CD4-positive, CD25-positive, alpha-beta regulatory T cell (primary cell): ENCODE results near the gene CLTCL1. TPM values are rescaled to one million over a fixed set of nuclear protein-coding genes. Genes with fewer than 3 reads are reported as not detected.
"Not testable (repeated sequence)": the region's sequence is repeated elsewhere in the genome, so short reads cannot be mapped to it uniquely, and the experiment has no call there.

Source experiments
- ATAC-seq, 2 donors: fragments of 150-1000 bp; cut with Tn5 transposase; one replicate each; pipeline ENCODE4 v1.10.0; 2021; ENCODE audit warnings: low read depth in 2 of 2, moderate number of reproducible peaks in 2 of 2, moderate library complexity in 1 of 2
- DNase-seq, 3 donors: peaks; one replicate each; pipeline versions ENCODE4 v3.0.0 to v3.0.0-alpha.2; 2012 to 2022; ENCODE audit warnings: mixed read lengths in 1 of 3
- H3K27ac ChIP-seq: one replicate; pipeline ENCODE4 v1.7.0; 2013; ENCODE audit warnings: mild to moderate bottlenecking, low read length; ENCODE audit not compliant: insufficient read depth, poor library complexity, severe bottlenecking
- H3K27me3 ChIP-seq: one replicate; pipeline ENCODE4 v1.7.0; 2013; ENCODE audit warnings: low read length; ENCODE audit not compliant: control insufficient read depth, insufficient read depth
- H3K36me3 ChIP-seq: one replicate; pipeline ENCODE4 v1.7.0; 2013; ENCODE audit warnings: mild to moderate bottlenecking, low read length, moderate library complexity; ENCODE audit not compliant: control insufficient read depth, insufficient read depth
- H3K4me1 ChIP-seq: 2 replicates; pipeline ENCODE4 v1.7.0; 2013; ENCODE audit warnings: mild to moderate bottlenecking, low read length; ENCODE audit not compliant: insufficient read depth, control insufficient read depth, poor library complexity, severe bottlenecking
- H3K4me3 ChIP-seq: one replicate; pipeline ENCODE4 v1.7.0; 2013; ENCODE audit warnings: low read depth, mild to moderate bottlenecking, low read length, moderate library complexity
- H3K9me3 ChIP-seq, 2 experiments: 1 replicate in 1 of 2; 2 replicates in 1 of 2; pipeline ENCODE4 v1.7.0; 2013; ENCODE audit warnings: low read length in 2 of 2, mild to moderate bottlenecking in 1 of 2, moderate library complexity in 1 of 2; ENCODE audit not compliant: control insufficient read depth in 2 of 2
- H3K27ac Mint-ChIP-seq, 3 donors: one replicate each; pipeline ENCODE4 v1.8.0; 2020 to 2022; ENCODE audit warnings: mild to moderate bottlenecking in 3 of 3, mixed read lengths in 3 of 3, moderate library complexity in 2 of 3
- H3K27me3 Mint-ChIP-seq: one replicate; pipeline ENCODE4 v1.8.0; 2022; ENCODE audit warnings: mild to moderate bottlenecking, mixed read lengths
- H3K36me3 Mint-ChIP-seq: one replicate; pipeline ENCODE4 v1.8.0; 2020; ENCODE audit warnings: mixed read lengths
- H3K4me1 Mint-ChIP-seq, 4 donors: one replicate each; pipeline ENCODE4 v1.8.0; 2020 to 2022; ENCODE audit warnings: mixed read lengths in 4 of 4, mild to moderate bottlenecking in 1 of 4
- H3K4me3 Mint-ChIP-seq, 4 donors: one replicate each; pipeline ENCODE4 v1.8.0; 2020 to 2022; ENCODE audit warnings: mild to moderate bottlenecking in 4 of 4, mixed read lengths in 4 of 4, moderate library complexity in 3 of 4
- H3K9me3 Mint-ChIP-seq, 7 donors: one replicate each; pipeline ENCODE4 v1.8.0; 2020 to 2022; ENCODE audit warnings: mixed read lengths in 7 of 7, mild to moderate bottlenecking in 3 of 7, moderate library complexity in 2 of 7
- polyA plus RNA-seq, 4 donors: library from polyadenylated mRNA; unstranded; fragments of 300-500 nt; fragmentation: Illumina TruSeq; gene quantifications; one replicate each; pipeline ENCODE4 v1.2.3, GENCODE V29; 2021
- total RNA-seq: library from RNA; stranded (reverse); gene quantifications from one replicate; pipeline ENCODE4 v1.2.3, GENCODE V29; 2022

Gene CLTCL1
- total and polyA plus RNA-seq, 5 donors from 2014 or later: 0.20 to 0.55 (median 0.34) TPM

DNA sequence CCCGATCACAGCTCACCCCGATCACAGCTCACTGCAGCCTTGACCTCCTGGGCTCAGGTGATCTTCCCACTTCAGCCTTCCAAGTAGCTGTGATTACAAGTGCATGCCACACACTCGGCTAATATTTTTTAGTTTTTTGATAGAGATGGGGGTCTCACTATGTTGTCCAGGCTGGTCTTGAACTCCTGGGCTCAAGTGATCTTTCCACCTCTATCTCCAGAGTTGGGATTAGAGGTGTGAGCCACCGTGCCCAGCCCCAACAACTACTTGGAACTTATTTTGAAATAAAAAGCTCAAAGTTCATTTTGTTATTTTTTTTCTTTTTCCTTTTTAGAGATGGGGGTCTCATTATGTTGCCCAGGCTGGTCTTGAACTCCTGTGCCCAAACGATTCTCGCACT, 85.2 kb downstream of the CLTCL1 start:
- Histone ChIP-seq H3K9me3 (no peaks in the 10 kb centered on the region), H3K4me3 (no peak overlapping the region), H3K27me3 (peaks cover 5% of the 10 kb centered on the region), H3K4me1 (no peaks in the 10 kb centered on the region), H3K36me3 (no peaks in the 10 kb centered on the region), H3K27ac (no peak overlapping the region)
- peaks cover 0 to 2% (median 0%) of the 10 kb centered on the region in 4 donors for H3K4me1 Mint-ChIP-seq
- peaks cover 0 to 4% (median 0%) of the 10 kb centered on the region in 7 donors for H3K9me3 Mint-ChIP-seq
- H3K27ac Mint-ChIP-seq: no peak overlapping the region
- DNase-seq: no peak
- H3K27me3 Mint-ChIP-seq: peaks cover 21% of the 10 kb centered on the region
- peaks cover 12% of the 10 kb centered on the region for H3K36me3 Mint-ChIP-seq
- ATAC-seq: no peak
- no peak overlapping the region for H3K4me3 Mint-ChIP-seq

DNA sequence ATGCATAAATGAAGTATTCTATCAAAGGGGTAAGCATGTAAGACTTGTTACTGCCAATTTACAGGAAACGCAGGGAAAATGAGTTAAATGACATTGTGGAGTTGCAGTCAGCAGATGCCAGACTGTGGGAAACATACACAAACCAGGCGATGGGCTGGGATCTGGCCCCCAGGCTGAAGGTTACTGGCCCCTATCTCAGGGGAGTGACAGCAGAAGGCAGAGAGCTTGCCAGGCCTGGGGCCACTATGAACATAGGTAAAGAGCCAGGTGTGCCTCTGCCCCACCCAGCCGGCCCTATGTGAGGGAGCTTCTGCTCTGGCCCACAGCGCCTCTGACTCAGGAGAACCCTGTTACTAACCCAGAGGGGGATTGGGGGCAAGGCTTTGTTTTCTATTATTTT, 86.9 kb downstream of the CLTCL1 start:
- no peak overlapping the region for H3K27ac ChIP-seq
- no peak for DNase-seq
- ATAC-seq: no peak
- peaks cover 2% of the 10 kb centered on the region for H3K27me3 ChIP-seq
- H3K9me3 ChIP-seq: no peaks in the 10 kb centered on the region
- Mint-ChIP-seq H3K27me3 (peaks cover 13% of the 10 kb centered on the region), H3K27ac (no peak overlapping the region), H3K36me3 (peaks cover 8% of the 10 kb centered on the region), H3K9me3 (peaks cover 0 to 4% (median 0%) of the 10 kb centered on the region in 7 donors), H3K4me3 (no peak overlapping the region), H3K4me1 (peaks cover 0 to 2% (median 0%) of the 10 kb centered on the region in 4 donors)
- no peaks in the 10 kb centered on the region for H3K36me3 ChIP-seq
- H3K4me1 ChIP-seq: no peaks in the 10 kb centered on the region
- no peak overlapping the region for H3K4me3 ChIP-seq

DNA sequence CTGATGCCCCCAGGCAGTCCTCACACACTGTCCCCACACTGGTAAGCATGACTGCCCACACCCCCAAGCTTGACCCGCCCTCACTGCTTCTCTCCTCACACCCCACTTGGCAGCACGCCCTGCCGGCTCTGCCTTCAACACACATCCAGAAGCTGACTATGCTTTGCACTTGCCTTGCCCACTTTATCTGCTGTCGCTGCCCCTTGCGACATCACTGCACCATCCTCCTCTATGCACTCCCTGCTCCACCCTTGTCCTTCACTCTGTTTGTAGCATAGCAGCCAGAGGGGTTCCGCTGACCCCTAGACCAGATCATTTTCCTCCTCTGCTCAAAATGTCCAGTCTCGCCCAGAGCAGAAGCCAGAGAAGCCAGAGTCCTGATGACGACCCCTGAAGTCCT, 87.7 kb downstream of the CLTCL1 start:
- Mint-ChIP-seq H3K9me3 (peaks cover 0 to 4% (median 0%) of the 10 kb centered on the region in 7 donors), H3K4me3 (no peak overlapping the region), H3K27me3 (peaks cover 5% of the 10 kb centered on the region), H3K36me3 (peaks cover 4% of the 10 kb centered on the region), H3K27ac (peak overlapping the region in 1 of 3 donors; percentile 65), H3K4me1 (peaks cover 0 to 2% (median 0%) of the 10 kb centered on the region in 4 donors)
- DNase-seq (no peak), ATAC-seq (no peak)
- no peaks in the 10 kb centered on the region for H3K36me3 ChIP-seq
- no peaks in the 10 kb centered on the region for H3K9me3 ChIP-seq
- no peak overlapping the region for H3K27ac ChIP-seq
- no peaks in the 10 kb centered on the region for H3K27me3 ChIP-seq
- no peaks in the 10 kb centered on the region for H3K4me1 ChIP-seq
- no peak overlapping the region for H3K4me3 ChIP-seq

GRCh38 chr22:19202799-19203186, 88.7 kb downstream of the CLTCL1 start:
- not testable (repeated sequence) for H3K27me3 Mint-ChIP-seq, H3K36me3 ChIP-seq, H3K36me3 Mint-ChIP-seq, H3K27me3 ChIP-seq, H3K4me1 ChIP-seq, H3K9me3 ChIP-seq, H3K27ac ChIP-seq, H3K4me3 ChIP-seq, DNase-seq, H3K4me3 Mint-ChIP-seq, H3K9me3 Mint-ChIP-seq, ATAC-seq, H3K4me1 Mint-ChIP-seq
- peak overlapping the region in 1 of 3 donors; percentile 43 for H3K27ac Mint-ChIP-seq

DNA sequence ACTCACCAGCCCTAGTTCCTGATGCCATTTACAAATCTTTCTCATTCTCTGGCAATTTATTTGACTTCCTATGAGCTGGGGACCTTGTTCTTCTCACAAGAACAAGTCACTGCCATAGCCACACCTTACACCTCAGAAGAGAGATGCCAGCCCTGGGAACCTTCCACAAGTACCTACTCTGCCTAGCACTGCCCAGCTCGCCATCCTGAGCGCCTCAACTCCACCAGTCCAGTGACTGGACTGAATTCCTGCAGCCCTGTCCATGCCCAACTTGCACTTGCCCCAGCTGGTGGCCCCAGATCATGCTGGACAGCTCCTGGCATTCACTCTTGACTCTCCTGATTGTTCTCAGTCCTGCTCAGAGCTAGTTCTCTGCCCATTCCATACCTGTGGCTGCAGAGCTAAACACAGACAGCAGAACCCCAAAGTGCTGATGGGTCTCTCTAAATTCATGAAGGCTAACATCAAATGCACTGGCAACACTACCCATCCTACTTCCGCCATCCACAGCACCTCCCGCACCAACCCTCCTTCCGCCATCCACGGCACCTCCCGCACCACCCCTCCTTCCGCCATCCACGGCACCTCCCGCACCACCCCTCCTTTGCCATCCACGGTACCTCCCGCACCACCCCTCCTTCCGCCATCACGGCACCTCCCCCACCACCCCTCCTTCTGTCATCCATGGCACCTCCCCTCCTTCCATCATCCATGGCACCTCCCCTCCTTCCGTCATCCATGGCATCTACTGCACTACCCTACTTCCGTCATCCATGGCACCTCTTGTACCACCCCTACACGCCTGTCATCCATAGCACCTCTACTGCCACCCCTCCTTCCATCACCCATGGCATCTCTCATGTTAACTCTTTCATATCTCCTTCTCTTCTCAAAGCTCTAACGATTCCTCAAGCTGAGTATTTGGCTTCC, 89.4 kb downstream of the CLTCL1 start:
- H3K27ac Mint-ChIP-seq: no peak overlapping the region
- Histone ChIP-seq H3K27ac (no peak overlapping the region), H3K4me3 (no peak overlapping the region), H3K27me3 (no peaks in the 10 kb centered on the region), H3K4me1 (no peaks in the 10 kb centered on the region), H3K36me3 (no peaks in the 10 kb centered on the region), H3K9me3 (no peaks in the 10 kb centered on the region)
- peaks cover 10% of the 10 kb centered on the region for H3K27me3 Mint-ChIP-seq
- ATAC-seq (no peak), DNase-seq (no peak)
- peaks cover 0 to 4% (median 0%) of the 10 kb centered on the region in 7 donors for H3K9me3 Mint-ChIP-seq
- no peak overlapping the region for H3K4me3 Mint-ChIP-seq
- H3K4me1 Mint-ChIP-seq: peaks cover 0 to 9% (median 4%) of the 10 kb centered on the region in 4 donors
- H3K36me3 Mint-ChIP-seq: no peaks in the 10 kb centered on the region

GRCh38 chr22:19201130-19201868, 90.2 kb downstream of the CLTCL1 start:
- peaks cover 0 to 12% (median 7%) of the 10 kb centered on the region in 4 donors for H3K4me1 Mint-ChIP-seq
- H3K4me3 Mint-ChIP-seq: no peak overlapping the region
- H3K36me3 Mint-ChIP-seq: no peaks in the 10 kb centered on the region
- peak overlapping the region in 1 of 3 donors; percentile 46 for H3K27ac Mint-ChIP-seq
- Histone ChIP-seq H3K36me3 (no peaks in the 10 kb centered on the region), H3K27me3 (no peaks in the 10 kb centered on the region), H3K9me3 (no peaks in the 10 kb centered on the region), H3K27ac (no peak overlapping the region), H3K4me1 (no peaks in the 10 kb centered on the region), H3K4me3 (no peak overlapping the region)
- H3K9me3 Mint-ChIP-seq: peaks cover 0 to 4% (median 0%) of the 10 kb centered on the region in 7 donors
- ATAC-seq (no peak), DNase-seq (no peak)
- H3K27me3 Mint-ChIP-seq: peaks cover 10% of the 10 kb centered on the region

- Histone ChIP-seq H3K4me1 (peaks cover 12% of the 10 kb centered on the region), H3K4me3 (no peak overlapping the region), H3K9me3 (no peaks in the 10 kb centered on the region), H3K36me3 (no peaks in the 10 kb centered on the region), H3K27ac (no peak overlapping the region), H3K27me3 (no peaks in the 10 kb centered on the region)
- Mint-ChIP-seq H3K36me3 (no peaks in the 10 kb centered on the region), H3K4me1 (peaks cover 0 to 29% (median 22%) of the 10 kb centered on the region in 4 donors), H3K9me3 (peaks cover 0 to 4% (median 0%) of the 10 kb centered on the region in 7 donors), H3K4me3 (no peak overlapping the region), H3K27me3 (peaks cover 16% of the 10 kb centered on the region), H3K27ac (peak overlapping the region in 1 of 3 donors; percentile 44)
- ATAC-seq: no peak
- DNase-seq: no peak
These were observed 92.0 kb downstream of the CLTCL1 start for GRCh38 chr22:19199479-19199878.
